GM18909 (cell line): ENCODE measurements around the gene GLRB.
"Not testable (repeated sequence)": the region's sequence is repeated elsewhere in the genome, so short reads cannot be mapped to it uniquely, and the experiment has no call there.

Experiments
- ATAC-seq: cut with Tn5 transposase; IDR thresholded peaks from one replicate; pipeline ENCODE4 v1.9.1; 2021; ENCODE audit warnings: mild to moderate bottlenecking; ENCODE audit not compliant: unreplicated experiment, poor library complexity

The GLRB gene

GRCh38 chr4:157075811-157076577, at the start of gene GLRB:
Gene GLRB, plus strand, starts transcription at chr4:157076150. Its CDS starts 1,875 bp downstream, at chr4:157078025.
- no peak for ATAC-seq

- no peak for ATAC-seq
These were observed 40.5 kb upstream of the GLRB start for GRCh38 chr4:157035471-157035870.

- ATAC-seq: no peak
These were observed 35.5 kb upstream of the GLRB start for GRCh38 chr4:157040405-157040804.

GRCh38 chr4:157043131-157043530, 32.8 kb upstream of the GLRB start:
- ATAC-seq: no peak

GRCh38 chr4:157045507-157046127, 30.3 kb upstream of the GLRB start:
- ATAC-seq: peak; percentile 72

- ATAC-seq: no peak
These were observed 27.7 kb upstream of the GLRB start for GRCh38 chr4:157048248-157048647.

GRCh38 chr4:157050561-157050960, 25.4 kb upstream of the GLRB start:
- ATAC-seq: no peak

- ATAC-seq: no peak
These were observed 23.4 kb upstream of the GLRB start for GRCh38 chr4:157052429-157053040.

GRCh38 chr4:157057218-157057617, 18.7 kb upstream of the GLRB start:
- ATAC-seq: no peak

GRCh38 chr4:157058899-157059298, 17.1 kb upstream of the GLRB start:
- not testable (repeated sequence) for ATAC-seq

- ATAC-seq: no peak
These were observed 3.9 kb upstream of the GLRB start for GRCh38 chr4:157072002-157072401.

GRCh38 chr4:157075401-157075800, 549 bp upstream of the GLRB start:
- ATAC-seq: no peak

GRCh38 chr4:157076578-157076947, 613 bp downstream of the GLRB start:
- no peak for ATAC-seq

GRCh38 chr4:157079441-157079840, 3.5 kb downstream of the GLRB start:
- ATAC-seq: no peak

- no peak for ATAC-seq
These were observed 4.7 kb downstream of the GLRB start for GRCh38 chr4:157080605-157081004.

- no peak for ATAC-seq
These were observed 19.8 kb downstream of the GLRB start for GRCh38 chr4:157095716-157096115.

GRCh38 chr4:157096439-157096838, 20.5 kb downstream of the GLRB start:
- no peak for ATAC-seq

GRCh38 chr4:157099506-157099905, 23.6 kb downstream of the GLRB start:
- no peak for ATAC-seq

- ATAC-seq: no peak
These were observed 28.6 kb downstream of the GLRB start for GRCh38 chr4:157104541-157104940.

- ATAC-seq: no peak
These were observed 38.7 kb downstream of the GLRB start for GRCh38 chr4:157114671-157115070.

GRCh38 chr4:157115613-157116335, 39.8 kb downstream of the GLRB start:
- no peak for ATAC-seq
